Putamen (tissue), 1 donor: ENCODE results near the gene BOD1L1.
A peak's percentile ranks its signal among the peaks of the same experiment; 100 is the strongest.

Experiments used
- DNase-seq: peaks from one replicate; pipeline ENCODE4 v3.0.0-alpha.2; 2016; ENCODE audit warnings: low spot score

Gene BOD1L1

DNA sequence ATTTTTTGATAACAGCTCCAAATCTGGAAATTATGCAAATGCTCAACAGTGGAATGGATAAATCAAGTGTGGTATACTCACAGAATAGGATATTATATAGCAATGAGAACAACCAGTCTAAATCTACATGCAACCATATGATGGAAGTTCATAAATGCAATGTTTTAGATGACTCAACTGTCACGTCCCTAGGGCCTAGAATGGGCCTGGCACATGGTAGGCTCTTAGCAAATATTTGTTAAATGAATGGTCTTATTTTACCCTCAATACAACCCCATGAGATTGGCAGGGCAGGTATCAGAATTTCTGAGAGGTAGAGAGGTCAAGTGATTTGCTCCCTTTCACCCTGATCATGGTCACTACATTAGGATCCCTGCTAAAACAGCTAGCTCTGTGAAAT lies 68.6 kb downstream of the BOD1L1 start:
- DNase-seq: no peak

DNA sequence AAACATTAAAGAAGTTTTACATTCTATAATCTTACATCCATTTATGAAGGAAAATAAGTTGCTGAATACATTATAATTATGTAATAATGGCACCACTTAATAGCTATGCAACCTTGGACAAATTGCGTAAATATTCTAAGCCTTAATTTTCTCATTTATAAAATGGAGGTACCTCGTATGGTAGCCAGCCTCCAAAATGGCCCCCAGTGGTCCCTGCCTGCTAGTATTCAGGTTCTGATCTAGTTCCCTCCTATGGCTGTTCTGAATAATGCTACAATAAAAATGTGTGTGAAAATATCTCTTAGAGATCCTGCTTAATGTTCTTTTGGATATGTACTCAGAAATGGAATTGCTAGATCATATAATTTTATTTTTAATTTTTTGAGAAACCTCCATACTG lies 72.2 kb downstream of the BOD1L1 start:
- DNase-seq: no peak

DNA sequence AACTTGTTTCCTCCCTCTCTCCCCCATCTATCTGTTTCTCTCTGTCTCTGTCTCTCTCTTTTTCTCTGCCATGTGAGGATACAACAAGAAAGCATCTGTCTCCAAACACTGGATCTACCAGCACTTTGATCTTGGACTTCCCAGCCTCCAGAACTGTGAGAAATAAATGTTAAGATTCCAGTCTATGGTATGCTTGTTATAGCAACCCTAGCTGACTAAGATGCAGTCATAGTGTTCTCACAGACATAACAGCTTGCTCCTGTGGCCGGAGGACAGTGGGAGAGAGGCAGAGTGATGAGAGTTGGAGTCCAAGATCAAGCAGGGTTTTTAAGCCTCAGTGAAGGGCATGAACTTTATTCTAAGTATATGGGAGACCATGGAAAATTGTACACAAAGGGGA lies 74.4 kb downstream of the BOD1L1 start:
- no peak for DNase-seq

DNA sequence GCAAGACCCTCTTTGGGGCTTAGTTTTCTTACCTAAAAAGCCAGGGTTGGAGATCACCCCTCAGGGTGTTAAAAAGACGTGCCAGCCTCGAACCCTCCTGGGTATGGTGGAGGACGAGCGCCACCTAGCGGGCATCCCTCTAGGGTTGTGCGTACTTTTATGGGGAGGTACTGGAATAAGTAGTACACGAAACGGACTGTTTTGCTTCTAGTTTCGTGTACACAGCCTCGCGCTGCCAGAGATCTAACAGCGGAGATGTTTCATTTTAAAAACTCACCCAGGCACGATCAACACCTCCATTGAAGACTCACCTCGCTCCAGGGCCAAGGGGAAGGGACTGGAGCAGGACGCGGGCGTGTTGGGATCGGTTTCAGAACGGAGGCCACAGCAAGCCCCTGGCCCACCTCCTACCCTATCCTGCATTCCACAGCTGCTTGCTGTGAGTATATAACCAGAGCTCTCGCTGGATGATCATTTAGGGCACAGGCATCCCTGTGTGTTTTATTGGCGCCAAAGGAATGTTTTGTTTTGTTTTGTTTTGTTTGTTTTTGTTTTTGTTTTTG lies 78.5 kb downstream of the BOD1L1 start:
- DNase-seq: peak; percentile 45

DNA sequence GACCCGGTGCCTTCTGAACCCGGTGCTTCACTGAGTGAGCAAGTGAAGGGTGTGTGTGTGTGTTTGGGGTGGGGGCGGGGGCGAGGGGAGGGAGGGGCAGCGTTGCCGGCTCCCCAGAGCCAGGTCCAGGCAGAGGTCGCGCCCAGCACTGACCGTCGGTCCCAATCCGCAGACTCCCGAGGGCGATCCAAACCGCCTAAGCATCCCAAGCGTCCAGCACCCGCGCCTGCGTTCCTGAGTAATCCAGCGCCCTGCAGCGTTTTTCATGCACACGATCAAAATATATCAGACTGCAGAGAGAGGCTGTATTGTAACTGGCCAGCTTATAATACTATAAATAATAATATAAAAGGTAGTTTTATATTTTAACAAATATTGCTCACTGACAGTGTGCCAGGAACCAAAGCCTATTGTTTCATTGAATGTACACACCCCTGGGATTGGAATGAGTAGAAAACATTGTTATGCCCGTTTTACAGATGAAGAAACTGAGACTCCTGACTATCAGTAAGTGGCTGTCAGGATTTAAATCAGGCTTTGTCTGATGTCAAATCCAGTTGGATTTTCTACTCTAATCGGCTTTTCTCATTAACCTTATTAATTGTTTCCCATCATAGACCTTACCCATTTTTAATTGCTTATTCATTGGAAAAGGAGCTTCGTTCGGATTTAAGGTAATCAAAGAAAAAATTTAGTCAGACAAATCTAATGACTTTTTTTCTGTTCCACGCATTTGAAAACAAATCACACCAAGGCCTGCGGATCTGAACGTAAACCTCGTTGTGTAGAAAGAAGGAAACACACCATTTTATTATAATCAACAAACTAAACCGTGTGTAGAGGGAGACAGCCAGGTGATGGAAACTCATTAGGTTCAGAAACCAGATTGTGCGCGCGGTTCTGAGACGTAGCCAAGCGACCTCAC lies 79.2 kb downstream of the BOD1L1 start:
- DNase-seq: no peak

DNA sequence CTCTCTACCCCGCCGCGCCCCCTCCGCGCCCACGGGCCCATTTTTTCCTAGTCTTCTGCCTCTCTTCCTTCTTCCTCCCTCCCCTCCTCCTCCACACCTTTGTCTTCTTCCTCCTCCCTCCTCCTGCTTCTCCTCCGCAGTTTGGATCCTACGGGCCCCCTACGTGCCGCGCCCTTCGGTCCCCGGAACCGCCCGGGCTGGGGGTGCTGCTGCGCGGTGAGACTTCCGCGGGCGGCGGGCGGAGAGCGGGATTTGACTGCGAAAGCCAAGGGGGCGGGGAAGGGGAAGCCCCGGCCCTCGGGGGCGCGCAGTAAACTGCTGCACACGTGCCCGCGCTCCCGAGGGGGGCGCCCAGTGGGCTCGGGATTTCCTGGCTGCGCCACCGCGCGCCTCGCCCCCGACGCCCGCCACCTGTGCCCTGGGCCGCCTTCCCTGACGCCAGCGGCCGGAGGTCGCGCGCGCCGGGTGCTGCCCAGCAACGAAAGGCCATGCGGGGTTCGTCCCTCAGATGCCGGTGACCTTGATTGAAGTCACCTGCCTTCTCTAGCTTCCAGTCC lies 80.0 kb downstream of the BOD1L1 start:
- no peak for DNase-seq

DNA sequence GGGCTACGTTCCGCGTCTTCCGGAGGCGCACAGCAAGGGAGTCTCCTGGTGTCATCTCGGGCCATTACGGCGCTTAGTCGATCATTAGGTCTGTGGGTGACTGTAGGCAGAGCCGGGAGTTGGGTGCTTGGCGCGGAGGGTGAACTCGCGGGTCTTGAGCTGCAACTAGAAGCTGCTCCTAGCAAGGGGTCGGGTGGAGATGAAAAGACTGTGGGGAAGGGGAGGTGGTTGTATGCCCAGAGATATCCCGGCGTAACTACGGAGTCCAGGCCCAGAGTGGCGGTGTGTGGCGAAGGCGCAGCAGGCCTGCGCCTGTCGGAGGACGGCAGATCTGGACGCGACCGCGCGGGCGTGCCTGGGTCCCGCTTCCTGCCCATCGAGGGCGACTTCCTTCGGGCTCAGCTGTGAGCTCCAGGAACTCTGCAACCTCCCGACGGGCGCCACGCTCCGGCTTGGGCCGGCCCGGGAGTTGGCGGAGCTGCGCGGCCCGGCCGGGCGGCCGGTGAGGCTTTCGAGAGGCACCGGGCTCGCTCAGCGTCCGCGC lies 80.5 kb downstream of the BOD1L1 start:
- DNase-seq: no peak

DNA sequence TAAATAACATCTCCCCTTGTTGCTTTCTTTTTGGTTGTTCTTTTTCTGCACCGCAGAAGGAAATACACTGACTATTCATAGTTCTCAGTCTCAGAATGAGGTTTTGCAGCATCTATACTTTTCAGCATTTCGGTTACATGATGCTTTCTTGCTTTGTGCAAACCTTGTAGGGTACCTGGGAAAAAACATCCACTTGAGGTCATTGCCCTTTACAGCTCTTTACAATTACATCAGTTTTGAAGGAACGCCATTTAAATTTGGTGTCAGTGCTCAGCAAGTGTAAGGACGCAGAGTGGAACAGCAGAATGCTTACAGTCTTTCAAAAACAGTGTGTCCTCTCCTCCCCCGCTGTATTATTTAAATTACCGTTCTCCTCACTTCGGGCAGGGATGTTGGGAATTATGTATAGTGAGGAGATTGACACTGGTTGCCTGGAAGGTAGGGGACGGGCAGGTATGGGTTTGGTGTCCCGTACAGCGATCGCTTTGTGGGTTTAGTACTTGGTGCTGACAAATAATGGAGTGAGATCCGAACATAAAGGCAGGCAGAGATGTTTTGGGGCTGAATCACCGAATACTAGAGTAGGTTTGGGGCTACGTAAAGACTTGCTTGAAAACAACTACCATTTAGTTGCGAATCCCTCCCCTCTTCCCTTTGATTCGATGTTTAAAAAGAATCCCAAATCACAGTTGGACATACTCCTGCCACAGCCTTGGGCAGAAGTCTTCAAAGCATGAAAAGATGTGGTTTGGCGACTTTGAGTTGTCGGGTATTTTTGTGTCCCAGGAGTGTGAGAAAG lies 81.2 kb downstream of the BOD1L1 start:
- no peak for DNase-seq

DNA sequence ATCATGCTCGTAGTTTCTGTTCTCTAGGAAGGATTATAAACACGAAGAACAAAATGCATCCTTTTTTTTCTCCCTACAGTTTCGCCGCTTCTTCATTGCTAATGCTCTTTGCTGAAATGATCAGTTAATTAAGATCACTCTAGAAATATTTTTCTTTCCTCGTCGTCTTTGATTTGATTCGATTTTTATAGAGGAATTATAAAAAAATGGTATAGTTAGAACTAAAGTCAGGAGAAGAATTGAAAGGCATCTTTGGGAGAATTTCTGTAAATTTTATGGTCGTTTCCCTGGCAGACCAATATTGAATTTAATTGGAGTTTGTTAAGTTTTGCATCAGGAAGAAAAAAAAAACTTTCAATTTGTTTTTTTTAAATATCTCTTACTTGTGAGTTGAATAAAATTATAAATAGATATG lies 82.1 kb downstream of the BOD1L1 start:
- DNase-seq: no peak

DNA sequence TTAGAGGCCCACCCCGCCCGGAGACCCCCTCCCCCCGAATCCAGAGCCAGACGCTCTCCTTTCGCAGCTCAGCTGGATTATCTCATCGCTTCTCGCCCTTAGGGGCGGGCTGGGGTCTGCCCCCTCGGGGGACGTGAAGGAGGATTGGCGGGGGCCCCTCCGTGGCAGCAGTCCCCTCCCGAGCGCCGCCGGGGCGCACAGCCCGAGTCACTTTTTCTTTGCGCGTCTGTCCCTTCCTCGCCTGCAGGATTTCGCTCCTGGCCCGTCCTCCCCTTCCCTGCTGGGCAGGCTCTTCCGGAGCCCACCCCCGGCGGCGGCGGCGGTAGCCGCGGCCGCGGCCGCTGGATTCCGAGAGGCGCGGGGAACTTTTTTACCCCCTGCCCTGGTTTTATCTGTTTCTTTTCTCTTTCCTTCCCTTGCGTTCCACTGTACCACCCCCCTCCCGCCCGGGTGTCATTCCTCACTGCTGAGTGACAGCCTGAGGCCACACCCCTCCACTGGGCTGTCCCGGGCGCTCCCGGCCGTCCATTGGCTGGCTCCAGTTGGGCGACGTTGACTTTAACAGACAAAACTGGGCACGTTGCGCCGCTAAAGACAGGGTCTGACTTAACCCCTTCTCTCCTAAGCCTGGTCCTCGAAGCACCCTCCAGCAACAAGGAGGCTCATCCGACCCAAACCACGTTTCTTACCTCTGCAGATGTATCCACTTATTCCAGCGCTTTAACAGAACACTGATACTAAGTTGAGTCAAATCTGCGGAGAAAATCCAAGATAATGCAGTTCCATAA lies 82.7 kb downstream of the BOD1L1 start:
- DNase-seq: peak; percentile 32

DNA sequence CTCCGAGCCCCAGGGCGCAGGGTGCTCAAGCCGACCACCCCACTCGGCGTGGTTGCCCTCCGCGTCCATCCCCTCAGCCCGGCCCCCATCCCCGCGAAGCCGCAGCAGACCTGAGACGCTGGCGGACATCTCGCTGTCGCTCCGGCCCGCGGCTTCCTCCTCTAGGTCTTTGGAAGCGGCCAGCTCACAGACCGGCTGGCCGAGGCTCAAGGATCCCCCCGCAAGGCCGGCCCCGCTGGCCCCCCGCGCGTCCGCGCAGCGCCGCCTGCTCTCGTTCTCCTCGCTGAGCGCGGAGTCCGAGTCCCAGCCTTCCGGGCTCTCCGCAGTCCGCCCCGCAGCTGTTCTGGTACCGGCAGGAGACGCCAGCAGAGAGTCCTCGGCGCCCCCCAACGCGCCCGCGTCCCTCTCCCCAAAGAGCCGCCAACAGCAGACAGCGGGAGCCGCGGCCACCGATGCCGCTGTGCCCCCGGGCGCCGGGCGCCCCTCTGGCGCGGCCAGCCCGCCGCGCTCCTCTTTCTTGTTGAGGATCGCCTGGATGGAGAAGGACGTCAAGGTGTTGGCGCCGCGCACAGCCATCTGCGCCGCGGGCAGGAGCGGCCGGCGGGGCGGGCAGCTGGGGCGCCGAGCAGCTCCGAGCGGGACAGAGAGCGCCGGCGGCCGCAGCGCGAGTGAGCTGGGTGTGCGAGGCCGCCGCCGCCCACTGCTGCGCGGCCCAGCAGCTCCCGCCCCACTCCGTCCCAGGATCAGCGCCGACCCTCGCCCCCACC lies 83.5 kb downstream of the BOD1L1 start, which contains the start of gene NKX3-2:
NKX3-2 (minus strand) TSS at position 670 of the 767 bp plus-strand sequence; CDS start at position 576, 94 bp downstream.
- DNase-seq: no peak

DNA sequence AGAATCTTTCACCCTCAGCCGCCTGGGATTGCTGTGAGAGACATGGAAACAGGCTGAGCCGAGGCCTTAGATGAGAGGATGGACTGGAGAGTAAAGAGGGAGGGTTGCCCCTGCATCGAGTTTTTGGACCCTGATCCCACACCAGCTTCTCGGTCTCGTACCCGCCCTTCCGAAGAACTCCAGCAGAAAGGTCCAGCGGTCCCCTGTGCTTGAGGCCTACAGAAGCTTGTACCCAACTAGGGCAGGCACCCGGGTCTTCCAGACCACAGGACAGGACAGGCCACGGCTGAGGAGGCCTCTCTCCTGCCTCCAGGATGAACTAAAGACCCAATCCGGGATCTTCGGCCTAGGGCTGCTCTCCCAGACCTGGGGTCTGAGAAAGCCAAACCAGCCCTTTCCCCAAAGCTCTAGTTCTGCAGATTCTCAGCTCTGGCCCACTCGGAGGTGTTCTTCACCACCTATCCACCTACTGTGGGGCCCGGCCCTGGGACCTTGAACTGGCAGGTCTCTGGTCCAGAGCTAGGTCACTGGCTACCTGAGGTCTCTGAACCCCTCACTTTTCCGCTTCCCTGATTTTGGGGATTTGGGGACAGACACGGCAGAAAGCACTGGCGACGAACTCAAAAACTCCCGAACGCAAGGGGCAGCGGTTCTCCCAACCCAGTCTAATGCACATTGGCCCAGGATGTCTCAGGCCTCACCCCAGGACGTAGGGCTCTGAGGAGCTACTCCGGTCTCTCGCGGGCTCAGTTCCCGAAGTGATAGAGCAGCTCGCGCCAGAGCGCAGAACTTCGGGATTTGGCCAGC lies 84.3 kb downstream of the BOD1L1 start:
- no peak for DNase-seq

DNA sequence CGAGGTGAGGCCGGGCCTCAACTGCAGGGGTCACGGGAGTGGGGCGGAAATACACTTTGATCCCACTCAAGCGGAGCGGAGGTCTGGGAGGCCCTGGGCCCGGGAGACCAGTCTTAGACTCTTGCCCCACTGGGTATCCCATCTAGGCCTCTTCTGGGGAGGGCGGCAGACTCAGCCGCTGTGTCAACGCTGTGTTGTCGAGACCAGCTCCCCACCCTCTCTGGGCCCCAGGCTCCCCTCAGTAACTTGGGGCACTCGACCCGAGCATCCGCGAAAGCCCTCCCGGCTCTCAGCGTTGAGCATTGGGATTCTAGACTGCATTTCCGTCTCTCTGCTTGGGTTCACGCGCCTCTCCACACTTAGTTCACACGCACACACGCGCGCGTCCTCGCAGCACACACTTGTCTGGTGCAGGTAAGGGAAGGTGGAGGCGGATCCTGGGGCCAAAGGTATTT lies 84.9 kb downstream of the BOD1L1 start:
- DNase-seq: no peak

DNA sequence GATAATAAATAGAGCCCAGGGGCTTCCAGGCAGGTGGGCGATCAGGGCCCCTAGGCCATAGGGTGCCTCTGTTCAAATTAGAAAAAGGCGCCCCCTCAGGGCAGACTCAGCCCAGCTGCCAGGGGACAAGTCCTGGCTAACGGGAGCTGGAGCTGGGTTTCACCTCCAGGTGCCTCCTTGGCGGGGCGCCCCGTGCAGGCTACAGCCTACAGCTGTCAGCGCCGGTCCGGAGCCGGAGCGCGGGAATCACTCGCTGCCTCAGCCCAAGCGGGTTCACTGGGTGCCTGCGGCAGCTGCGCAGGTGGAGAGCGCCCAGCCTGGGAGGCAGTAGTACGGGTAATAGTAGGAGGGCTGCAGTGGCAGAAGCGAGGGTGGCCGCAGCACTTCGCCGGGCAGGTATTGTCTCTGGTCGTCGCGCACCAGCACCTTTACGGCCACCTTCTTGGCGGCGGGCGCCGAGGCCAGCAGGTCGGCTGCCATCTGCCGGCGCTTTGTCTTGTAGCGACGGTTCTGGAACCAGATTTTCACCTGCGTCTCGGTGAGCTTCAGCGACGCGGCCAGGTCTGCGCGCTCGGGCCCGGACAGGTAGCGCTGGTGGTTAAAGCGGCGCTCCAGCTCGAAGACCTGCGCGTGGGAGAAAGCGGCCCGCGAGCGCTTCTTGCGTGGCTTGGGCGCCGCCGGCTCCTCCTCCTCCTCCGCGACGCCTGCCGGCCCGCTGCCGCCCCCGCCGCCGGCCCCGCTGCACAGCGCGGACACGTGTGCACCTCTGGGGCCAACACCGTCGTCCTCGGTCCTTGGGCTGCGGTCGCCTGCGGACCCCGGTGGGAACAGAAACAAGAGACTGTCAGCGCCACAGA lies 85.6 kb downstream of the BOD1L1 start:
- no peak for DNase-seq

DNA sequence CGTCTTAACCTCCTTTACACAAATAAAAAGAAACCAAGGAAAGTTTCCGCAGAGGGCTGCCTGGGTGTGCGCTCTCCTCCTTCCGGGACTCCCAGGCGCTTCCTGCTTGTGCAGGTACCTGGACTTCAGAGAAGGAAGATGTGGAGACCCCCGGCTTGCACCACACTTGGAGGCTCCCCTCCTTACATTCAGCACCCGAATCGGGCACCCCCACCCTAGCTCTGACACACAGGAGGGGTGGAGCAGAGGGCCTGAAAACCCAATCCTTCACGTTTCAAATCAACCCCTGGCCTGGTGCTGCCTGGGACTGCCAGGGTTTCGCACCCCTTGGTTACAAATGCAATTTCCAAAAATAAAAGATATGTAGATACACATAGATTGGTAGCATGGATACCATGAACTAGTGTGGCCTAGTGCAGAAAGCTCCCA lies 86.3 kb downstream of the BOD1L1 start:
- DNase-seq: no peak

DNA sequence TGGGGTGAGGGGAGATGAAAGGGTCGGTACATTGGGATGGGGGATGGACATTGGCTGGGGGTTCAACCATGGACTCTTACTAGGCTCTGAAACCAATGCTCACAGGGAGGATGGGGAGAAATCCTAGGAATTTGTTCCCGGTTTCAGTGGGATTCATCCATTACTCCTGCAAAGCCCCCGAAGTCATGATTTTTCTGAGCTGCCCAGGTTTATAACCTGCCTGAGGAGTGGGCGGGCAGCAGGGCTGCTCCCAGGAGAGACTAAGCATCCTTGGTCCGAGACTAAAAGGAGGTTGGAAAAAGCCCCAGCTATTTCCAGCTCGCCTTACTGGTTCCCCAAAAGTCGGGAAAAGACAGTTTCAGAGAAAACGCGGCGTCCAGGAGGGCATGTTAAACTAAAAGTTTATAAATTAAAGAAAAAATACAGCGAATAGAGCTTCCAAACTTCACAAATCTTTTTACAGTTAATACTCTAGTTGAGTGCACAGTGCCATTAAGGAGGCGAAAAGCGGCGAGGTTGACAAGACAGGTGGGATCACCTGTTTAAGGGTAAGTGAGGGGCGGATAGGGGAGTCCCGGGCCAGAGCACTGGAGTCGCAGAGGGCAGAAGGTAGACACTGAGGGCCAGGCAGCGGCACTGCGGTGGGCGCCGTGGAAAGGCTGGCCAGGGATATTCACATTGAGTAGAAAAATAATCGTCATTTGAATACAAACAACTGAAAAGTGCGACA lies 86.9 kb downstream of the BOD1L1 start:
- no peak for DNase-seq

DNA sequence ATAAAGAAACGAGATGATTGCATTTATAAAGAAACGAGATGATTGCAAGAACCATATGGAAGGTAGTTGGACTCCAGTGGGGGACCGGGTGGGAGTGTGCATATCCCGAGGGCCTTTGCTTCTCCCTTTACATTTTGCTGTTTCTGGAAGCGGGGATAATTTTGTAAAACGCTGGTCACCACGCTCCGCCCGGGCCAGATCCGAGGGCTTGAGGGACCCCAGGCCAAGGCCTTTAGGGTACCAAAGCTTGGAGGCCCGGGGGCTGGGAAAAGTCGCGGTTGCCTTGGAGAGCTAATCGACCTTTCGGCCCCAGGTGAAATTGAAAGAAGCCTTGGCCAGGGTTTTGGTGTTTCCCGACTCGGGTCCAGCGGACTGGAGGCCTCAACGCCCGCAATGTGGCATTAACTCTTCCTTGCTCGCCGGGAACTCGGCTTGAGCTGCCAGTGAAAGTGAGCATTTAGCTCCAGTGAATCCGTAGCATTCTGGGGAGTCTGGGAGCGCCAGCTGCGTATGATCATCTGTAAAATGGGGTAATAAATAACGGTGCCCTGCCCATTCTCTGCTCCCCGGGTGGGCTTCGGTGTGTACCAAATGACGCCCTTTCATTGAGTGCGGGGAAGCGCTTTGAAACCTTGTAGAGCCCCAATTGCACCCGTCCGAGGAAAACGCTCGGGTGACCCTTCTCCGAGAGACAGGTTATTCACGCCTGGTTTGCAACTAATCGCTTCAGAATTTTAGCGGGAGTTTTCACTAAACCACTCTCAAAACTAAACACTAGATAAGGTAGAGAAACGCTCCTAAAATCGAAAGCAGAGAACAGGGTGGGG lies 87.7 kb downstream of the BOD1L1 start:
- no peak for DNase-seq
